ENCODE results near the gene GRIP2.

The GRIP2 gene

GRCh38 chr3:14466179-14466903, 73.8 kb downstream of the GRIP2 start:
- no peak for DNase-seq (ENCODE audit: extremely low spot score)
- ChIA-PET POLR2A (no interaction called here), CTCF (interaction anchor here (0.9 to 3.1 kb wide), 16 partner anchors 8 to 570 kb away, joined by 3 to 51 read pairs (median 7); partner anchors contain the start of gene SLC6A6)
- no peak for TF ChIP-seq CTCF (IDR thresholded peaks at IDR 0.05; ENCODE audit: control extremely low read depth, extremely low read depth, low read depth, missing control alignments)

GRCh38 chr3:14465425-14465824, 74.7 kb downstream of the GRIP2 start:
- no peak for TF ChIP-seq CTCF (IDR thresholded peaks at IDR 0.05; ENCODE audit: control extremely low read depth, extremely low read depth, low read depth, missing control alignments)
- ChIA-PET CTCF (interaction anchor here (0.9 to 2.8 kb wide), 3 partner anchors 10 to 261 kb away, joined by 3 to 41 read pairs (median 7); no protein-coding TSS in a partner anchor), POLR2A (no interaction called here)
- DNase-seq (ENCODE audit: extremely low spot score) = no peak

- CTCF ChIA-PET = interaction anchor here (6.5 to 7.7 kb wide), 2 partner anchors 204 to 260 kb away, joined by 48 to 63 read pairs; no protein-coding TSS in a partner anchor
- POLR2A ChIA-PET = no interaction called here
- no peak for DNase-seq (ENCODE audit: extremely low spot score)
- TF ChIP-seq CTCF (IDR thresholded peaks at IDR 0.05; ENCODE audit: control extremely low read depth, extremely low read depth, low read depth, missing control alignments) = no peak
Observed at GRCh38 chr3:14464521-14464920, 75.6 kb downstream of the GRIP2 start.

DNA sequence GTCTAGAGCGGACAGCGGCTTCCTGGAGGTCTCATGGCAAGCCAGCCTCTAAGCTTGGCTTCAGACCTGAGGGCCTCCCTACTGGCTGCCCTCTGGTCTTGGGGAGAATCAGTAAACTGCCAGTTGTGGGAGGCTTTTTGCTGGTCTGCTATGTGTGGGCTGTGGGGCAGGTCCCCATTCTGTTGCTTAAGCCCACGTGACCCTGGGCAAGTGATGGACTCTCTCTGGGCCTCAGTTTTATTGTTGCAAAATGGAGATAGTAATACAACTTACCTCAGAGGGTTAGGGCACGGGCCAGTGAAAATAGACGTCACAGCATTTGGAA, 76.0 kb downstream of the GRIP2 start:
- POLR2A ChIA-PET = no interaction called here
- no peak for TF ChIP-seq CTCF (IDR thresholded peaks at IDR 0.05; ENCODE audit: control extremely low read depth, extremely low read depth, low read depth, missing control alignments)
- DNase-seq (ENCODE audit: extremely low spot score) = no peak
- CTCF ChIA-PET = interaction anchor here (6.5 to 7.7 kb wide), 2 partner anchors 203 to 260 kb away, joined by 48 to 63 read pairs; no protein-coding TSS in a partner anchor

DNA sequence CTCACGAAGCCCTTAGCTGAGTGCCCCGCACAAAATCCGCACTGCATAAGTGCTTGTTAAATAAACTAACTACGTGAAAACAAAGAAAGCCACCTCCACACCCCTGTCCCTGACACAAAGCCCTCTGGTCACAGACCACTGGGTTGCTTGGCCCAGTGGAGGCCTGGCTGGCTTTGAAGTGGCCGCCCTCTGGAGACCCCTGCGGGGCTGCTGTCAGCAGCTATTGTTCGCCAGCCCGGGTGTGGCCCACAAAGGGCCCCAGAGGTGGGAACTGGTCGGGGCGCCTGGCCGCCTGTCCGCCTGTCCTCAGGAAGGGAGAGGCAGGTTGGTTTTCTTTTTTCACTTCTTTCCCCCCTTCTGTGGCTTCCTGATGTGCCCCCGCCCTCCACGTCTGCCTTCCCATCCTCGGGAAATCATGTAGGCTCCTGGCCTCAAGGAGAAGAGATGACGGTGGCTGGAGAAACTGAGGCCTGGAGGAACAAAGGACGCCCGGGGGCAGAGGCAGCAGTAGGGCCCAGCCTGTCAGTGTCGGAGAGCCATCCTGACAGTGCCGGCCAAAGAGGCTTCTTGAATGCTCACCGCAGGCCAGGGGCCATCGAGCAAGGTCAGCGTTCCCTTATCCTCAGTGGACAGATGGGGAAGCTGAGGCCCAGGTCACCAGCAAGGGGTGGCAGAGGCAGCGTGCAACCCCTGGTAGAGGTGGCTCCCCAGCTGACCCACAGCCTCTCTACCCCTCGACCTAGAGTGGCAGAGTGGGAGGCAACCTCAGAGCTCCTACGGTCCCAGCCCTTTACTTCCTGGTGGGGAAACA, 76.6 kb downstream of the GRIP2 start:
- no peak for DNase-seq (ENCODE audit: extremely low spot score)
- ChIA-PET CTCF (interaction anchor here (1.1 to 7.7 kb wide), 6 partner anchors 10 to 259 kb away, joined by 3 to 63 read pairs (median 11); no protein-coding TSS in a partner anchor), POLR2A (no interaction called here)
- TF ChIP-seq CTCF (IDR thresholded peaks at IDR 0.05; ENCODE audit: control extremely low read depth, extremely low read depth, low read depth, missing control alignments) = no peak

DNA sequence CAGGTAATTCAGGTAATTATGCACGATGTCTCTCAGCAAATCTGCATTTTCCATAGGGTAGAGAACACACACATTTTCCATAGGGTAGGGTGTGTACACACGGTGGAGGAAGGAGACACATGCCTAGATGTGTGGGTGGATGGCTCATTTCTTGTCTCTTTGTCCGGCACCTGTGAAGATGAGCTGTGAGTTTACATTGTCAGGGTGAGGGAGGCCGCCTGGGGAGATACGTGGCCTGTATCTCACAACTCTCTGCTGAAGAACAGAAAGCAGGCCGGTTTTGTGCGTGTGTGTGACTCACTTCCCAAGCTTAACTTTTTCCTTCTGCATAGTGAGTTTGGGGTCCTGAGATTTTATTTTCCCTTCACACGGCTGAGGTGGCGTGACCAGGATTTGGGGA, 77.4 kb downstream of the GRIP2 start:
- CTCF ChIA-PET = interaction anchor here (0.9 to 7.7 kb wide), 19 partner anchors 9 to 566 kb away, joined by 3 to 63 read pairs (median 5); partner anchors contain the start of gene SLC6A6
- no peak for DNase-seq (ENCODE audit: extremely low spot score)
- no peak for TF ChIP-seq CTCF (IDR thresholded peaks at IDR 0.05; ENCODE audit: control extremely low read depth, extremely low read depth, low read depth, missing control alignments)
- POLR2A ChIA-PET = no interaction called here
